NCI-H345 (cell line): Measurements from ENCODE around the gene PUM2.
A peak's percentile ranks its signal among the peaks of the same experiment; 100 is the strongest.

ENCODE experiments used
- DNase-seq: peaks from one replicate; lab custom pipeline; 2025; lab: John Stamatoyannopoulos, UW

PUM2 gene

DNA sequence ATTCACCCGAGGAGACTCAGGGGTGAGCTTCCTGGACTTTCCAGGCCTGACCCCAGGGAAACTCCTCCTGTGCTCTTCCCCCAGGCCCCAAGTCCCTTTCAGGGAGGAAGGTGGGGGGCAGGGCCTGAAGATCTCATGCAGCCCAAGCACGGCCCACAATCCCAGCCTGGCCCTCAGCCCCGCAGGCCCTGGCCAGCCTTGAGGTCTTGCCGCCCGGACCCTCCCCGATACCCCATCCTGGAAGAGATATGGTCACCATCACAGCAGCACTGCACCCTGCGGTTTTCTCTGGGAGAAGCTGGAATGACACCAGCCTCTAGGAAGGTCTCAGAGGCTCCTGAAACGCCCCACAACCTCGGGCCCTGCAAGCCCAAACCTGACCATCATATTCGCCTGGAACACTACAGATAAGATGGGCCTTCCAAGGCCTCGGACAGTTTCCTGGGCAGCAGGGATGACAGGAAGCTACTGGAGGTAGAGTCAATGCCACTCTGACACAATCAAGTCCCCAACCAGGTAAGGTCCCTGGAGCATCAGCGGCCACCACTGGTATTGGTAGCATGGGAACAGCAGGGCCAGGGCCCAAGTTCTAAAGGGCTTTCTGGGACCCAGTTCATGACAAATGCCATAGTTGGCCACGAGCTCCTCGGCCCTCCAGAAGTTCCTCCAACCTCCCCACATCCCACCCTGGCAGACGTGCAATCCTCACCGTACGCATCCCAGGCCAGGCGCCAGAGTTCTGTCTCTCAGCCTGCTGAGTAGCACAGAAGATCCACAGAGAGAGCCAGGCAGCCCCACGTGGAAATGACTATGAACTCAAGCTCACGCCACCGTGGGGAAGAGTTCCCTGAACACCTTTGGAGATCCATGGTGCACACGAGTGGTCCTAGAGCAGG, 134.3 kb downstream of the PUM2 start:
- no peak for DNase-seq

DNA sequence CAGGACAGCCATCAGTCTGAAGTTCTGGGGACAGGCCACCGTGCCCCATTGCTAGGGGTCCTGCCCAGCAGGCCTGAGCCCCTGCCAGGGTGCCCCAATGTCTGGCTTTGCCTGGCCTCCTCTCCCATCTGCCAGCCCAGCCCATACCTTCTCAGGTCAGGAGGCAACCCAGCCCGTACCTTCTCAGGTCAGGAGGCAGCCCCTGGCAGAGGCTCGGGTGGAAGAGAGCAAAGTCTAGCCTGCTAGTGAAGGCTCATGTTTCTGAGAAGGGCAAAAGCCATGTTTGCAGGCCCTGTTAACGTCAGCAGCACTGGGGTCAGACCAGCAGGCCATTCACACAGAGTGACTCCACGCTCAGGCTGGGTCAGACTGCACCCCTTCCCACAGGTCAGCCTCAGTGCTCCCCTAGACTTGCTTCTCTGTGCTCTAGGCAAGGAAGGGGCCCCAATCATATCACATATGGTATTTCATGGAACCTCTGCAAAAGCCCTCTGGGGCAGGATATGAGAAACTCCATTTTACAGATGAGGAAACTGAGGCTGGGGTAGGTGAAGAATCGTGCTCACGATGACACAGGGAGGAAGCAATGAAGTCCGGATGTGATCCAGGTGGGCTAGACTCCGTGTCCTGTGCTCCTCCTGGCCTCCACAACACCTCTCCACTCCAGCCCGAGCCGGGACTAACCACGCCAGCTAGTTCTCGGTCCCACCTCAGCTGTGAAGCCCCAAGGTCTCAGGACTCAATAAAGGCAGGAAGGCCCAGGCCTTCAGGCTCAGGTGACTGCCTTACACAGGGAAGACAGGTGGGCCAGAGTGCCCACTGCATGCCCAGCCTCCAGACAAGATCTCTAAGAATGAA, 135.2 kb downstream of the PUM2 start:
- no peak for DNase-seq

DNA sequence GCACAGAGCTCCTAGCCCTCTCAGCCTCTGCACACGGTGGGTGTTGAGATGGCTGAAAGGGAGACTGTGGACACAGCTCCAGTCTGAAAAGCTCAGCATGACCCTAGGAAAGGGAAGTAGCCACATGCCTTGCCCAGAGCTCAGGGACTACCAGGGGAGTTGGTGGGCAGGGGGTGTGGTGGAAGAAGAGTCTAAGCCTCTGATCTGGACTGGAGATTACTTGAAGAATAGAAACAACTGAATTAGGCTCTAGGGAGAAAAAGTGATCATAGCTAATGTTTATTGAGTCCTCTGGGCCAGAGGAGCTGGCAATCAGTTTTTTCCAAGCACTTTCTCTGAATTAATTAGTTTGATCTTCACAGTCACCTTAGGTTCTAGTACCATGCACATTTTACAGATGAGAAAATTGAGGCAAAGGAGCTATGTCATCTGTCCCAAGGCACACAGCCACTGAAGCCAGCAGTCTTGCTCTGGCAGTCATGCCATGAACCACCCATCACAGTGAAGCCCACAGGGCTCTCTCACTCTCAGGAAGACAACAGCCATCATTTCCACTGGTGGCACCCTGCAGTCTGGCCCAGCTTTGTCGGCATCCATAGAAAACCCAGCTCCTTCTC, 136.0 kb downstream of the PUM2 start:
- DNase-seq = no peak

DNA sequence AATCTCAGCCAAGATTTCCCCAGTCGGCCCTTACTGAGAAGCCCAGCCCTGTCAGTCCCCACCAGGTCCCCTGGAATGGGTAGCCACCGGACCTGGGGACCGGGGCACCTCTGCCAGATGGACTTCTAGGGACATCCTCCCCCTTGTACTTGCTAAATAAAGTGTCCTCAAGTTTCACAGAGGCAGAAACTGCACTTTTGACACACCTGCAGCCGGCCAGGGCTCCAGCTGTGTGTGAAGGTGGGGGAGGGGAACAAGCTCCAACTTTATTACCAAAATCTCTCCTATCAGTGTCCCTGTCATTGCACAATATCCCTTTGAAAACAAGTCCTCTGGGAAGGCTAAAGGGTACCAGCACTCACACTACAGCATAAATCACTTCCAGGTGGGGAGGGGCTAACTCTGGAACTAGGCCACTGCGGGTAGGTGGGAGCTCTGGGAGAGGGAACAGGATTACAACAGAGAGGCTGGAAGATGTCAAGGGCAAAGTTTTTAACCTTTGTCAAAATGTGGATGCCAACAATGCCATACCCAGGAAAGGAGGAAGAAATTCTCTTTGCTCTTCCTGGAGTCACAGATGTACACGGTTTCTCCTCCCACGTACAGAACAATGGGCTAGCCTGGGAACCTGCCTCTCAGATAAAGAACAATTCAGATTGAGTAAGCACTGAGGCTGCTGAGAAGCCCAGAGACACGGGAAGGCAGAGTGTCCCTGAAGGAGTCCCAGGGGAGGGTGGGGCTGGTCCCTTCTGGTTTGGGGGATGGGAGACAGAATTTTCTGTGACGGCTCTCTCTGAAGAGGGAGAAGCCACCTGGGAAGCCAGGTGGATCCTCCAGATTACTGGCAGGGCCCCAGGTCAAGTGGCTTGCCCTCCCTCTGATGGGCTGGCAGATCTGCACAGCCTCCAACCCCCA, 136.7 kb downstream of the PUM2 start:
- DNase-seq = peak; percentile 85

DNA sequence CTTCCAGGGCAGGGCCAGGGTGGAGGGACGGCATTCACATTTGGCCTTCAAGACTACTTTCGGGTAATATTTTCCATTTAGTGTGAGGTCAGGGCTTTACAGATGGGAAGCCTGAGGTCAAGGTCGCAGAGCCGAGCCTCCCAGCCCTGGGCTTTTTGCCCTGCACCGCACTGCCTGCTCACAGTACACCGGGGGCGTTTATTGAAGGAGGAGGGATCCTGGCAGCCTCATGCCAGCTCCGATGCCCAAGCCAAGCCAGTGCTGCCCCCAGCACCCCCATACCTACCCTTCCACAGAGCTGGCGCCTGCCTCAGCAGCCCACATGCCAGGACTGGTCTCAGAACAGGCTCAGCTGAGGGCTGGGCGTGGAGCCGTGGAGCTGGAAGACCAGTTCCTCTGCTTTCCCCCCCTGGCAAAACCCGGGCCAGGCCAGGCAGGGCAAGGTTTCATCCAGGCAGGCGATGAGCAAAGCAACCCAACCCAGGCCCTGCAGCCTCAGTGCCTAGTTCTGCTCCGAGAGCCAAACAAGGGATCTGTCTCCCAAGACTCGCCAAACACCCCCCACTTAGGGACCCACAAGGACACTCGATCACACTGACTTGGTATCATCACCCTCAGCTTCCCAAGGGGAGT, 137.7 kb downstream of the PUM2 start:
- no peak for DNase-seq

DNA sequence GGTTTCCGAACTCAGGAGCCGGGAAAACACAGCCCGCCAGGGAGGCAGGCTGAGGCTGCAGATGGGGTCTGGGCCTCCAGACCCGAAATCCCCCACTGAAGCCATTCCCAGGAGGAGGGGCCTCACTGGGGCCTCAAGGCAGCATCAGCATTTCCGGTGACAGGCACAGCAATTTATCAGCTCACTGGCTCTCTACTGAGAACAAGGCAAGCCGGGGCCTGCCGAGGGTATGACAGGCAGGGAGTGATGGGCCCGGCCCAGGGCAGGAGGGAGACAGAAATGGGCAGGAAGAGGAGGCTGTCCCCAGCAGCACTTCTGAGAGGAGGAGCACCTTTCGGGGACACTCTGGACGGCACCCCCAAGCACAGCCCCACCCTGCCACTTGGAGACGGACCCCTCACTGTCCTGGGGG, 138.2 kb downstream of the PUM2 start:
- DNase-seq = no peak

DNA sequence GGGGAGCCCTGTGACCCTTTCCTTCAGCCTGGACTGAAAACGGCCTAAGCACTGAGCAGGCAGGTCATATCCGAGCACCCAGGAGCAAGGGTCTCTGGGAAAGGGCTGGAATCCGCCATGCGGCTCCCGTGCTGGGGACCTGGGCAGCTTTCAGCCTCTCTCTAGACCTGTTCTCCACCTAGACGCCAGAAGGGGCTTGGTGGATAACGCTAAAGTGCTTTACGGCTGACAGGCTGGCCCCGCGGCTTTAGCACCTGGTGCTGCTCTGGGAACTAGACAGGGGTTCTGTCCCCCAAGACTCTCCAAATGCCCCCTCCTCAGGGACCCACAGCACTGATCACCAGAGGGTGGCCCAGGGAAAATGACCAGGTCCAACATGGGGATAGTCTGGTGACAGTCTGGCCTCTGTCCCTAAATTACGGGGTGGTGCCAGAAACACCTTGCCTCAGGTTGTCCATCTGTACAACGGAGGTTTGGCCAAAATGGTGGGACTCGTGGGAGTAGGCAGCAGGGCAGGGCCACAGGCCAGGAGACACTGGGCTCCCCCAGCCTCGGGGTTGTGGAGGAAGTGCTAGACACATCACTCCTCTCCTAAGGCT, 138.7 kb downstream of the PUM2 start:
- DNase-seq = no peak

DNA sequence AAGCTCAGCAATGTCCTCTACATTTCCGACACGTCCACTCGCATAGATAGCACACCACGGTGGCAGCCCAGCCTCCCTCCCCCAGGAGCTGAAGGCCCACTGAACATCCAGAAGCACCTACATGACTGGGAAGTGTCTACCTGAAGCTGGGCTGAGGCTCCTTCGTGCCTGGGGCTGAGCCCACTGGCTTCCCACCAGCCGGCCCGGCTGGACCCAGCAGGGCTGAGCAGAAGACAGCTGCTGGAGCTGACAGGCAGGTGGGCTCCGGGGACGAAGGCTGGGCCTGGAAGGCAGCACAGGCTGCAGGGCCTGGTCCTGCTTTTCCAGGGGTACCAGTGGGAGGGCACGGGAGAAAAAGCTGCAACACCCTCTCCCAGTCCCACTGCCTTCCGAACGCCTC, 139.2 kb downstream of the PUM2 start:
- no peak for DNase-seq

DNA sequence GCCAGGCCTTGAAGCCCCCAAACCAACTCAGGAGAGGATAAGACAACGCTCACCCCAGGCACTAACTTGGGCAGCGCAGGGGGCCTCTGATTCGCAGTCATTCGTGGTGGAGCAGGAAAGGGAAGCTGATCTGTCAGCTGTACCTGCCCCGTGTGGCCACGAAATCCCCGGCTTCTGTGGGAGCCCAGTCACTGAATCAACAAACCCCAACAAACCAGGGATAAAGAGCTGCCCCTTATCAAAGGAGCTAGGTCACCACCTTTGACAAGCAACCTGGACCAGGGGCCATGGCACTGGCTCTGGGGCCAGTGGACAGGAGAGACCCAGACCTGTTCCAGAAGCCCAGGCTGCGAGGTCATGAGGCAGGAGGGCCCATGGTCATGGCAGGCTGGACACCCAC, 140.2 kb downstream of the PUM2 start:
- no peak for DNase-seq

DNA sequence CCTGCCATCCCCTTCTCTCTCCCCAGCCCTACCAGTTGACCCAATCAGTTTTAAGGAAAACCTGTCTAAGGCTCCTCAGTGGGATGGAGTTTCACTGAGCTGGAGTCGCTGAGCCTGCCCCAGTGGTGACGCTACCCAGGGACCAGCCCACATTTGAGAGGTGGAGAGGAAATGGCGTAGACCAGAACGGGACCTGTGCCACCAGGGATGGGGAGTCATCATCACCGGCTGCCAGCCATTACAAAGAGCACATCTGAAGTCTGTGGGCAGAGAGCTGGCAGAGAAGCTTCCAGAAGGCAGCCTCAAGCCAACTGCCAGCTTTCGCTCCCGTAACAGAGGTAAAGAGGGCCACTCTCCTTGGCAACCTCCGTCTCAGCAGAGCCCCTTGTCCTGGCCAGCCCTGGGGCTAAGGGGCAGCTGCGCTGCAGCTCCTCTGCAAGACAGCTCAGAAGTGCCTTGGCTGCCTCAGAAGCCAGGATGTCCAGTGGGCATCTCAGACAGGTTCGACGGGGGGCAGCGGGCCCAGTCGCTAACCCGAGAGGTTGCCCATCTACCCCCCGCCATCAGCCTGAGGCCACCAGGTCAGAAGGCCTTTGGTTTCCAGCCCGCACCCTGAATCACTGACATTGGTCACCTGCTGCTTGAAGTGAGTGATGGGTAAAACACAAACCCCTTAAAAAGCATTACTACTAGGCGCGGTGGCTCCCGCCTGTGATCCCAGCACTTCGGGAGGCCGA, 141.1 kb downstream of the PUM2 start:
- DNase-seq = no peak

DNA sequence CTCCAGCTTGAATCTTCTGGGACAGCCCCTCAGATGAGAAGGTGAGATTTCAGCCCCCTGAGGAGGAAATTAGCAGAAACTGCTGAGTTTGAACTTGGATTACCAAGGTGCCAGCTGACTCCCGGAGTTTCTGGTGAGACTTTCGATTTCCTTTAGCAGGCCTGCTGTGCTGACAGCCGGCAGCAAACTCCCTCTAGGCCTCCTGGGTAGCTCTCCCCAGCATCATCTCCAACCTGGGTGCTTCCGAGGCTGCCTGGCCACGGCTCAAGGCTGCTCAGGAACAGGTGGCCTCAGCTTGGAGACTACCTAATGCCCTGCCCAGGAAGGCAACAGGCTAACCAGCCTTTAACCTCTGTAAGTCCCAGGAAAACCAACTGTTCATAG, 142.2 kb downstream of the PUM2 start:
- DNase-seq = no peak

DNA sequence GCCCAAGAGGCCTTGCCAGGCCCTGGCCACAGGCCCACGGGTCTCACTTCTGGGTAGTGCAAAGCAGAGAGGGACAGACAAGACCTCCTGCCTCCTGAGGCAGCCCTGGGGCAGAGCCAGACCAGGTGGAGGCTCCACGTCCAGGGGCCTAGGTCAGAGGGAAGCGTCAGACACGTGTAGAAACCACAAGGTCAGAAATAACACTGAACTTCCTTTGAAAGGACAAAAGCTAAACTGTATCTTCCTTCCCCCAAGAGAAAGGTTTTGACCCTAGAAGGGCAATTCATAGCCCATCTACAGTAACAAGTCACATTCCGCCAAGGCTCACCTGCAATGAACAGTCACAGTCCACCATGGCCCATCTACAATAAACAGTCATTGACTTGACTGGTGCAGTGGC, 143.6 kb downstream of the PUM2 start:
- DNase-seq = no peak

DNA sequence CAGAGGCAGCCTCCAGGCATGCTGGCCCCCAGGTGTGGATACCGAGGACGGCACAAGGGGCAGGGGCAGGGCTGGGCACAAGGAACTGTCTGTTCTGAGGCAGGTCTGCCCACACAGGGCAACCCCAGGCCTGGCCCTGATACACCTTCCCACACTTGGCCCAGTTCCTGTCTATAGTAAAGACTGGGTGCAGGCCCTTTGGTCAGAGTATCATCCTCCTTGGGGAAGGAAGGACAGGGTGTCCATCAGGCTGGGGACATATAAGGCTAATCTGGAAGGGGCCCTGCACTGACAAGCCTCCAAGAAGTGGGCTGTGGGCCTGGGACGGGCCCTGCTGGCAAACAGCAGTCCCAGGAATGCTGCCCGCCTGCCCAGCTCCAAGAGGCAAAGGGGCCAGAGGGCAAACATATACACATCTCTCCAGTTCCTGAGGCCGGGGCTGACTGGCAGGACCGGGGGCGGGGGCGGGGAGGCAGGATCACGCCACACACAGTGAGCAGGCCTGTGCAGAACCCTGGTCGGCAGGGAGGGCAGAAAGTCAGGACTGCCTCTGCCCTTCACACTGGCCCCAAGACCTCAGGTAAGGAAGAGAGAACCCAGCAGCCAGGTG, 144.6 kb downstream of the PUM2 start:
- DNase-seq = no peak

DNA sequence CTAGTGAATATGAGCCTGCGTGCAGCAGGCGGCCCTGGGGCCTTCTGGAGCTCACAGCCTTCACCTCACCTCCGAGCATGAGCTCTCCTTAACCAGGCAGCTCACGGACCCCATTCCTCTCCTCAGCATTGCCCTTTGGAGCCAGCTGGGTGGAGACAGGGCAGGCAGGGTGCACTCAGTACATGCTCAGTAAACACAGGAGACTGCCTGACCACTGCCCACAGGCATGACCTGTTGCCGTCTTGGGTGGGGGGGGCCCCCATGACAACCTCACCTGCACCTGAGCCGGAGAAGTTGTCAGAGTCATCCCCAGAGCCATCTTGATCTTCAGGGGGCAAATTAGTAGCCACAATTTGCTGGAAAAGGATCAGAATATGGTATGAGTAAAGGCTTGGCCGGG, 145.6 kb downstream of the PUM2 start:
- DNase-seq = no peak

DNA sequence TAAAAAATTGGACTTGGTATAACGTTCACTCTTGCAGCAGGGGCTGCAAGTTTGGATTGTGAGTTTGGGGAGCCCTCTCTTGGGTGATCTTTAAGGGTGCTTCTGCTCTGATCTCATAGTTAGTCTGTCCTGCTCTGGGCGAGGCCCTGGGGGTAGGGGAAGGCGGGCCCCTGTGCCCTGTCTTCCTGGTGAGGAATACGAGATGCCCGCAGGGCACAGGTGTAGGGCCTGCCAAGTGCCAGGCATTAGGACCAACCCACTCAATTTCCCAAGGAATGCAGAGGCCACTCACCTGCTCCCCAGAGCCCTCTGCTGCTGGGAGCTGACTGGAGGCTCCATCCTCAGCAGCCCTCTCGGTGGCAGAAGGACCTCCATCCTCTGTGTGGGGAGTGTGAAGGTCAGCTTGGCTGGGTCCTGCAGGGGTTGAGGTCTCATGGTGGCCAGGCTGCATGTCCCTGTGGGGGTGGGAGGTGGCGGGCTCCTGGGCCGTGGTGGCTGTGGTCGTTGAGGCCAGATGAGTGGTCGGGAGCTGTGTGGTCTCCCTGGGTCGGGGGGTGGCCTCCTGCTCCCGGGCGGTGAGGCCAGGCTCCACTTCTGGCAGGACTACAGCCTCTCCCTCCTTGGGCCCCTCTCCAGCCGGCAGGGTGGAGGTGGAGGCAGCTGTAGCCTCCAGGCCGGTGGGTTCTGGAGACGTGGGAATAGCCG, 147.0 kb downstream of the PUM2 start:
- no peak for DNase-seq

DNA sequence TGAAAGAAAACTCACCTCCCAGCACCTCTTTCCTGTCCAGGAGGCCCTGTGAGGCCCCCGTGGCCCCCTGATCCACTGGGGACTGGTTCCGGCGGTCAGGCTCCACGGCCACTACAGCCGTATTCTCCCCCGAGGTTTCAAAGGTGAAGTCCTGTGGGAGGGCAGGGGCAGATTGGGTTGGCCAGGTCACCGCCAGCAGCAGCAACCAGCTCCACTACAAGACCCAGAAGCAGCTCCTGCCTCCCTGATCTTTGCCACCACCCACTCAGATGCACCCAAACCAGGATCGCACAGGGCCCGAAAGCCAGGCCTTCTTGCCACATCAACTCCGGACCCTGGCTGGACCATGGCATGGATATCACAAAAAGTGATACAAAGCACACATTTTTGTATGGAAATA, 147.6 kb downstream of the PUM2 start:
- DNase-seq = no peak

DNA sequence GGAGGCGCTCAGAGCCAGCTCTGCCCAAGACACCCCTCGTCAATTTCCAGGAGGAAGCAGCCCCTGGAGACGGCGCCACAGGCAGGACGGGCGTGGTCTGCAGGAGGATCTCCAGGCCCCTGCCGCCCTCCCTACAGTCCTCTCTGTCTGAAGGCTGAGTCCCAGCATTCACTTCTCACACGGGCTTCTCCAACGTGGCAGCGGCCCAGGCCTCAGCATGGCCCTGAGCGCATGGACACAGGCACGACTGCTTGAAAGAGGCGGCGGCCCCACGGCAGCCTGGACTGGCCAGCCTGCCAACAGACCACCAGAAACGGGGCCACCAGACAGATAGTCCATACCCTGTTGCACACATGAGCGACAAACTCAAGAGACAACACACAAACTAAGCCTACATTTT, 149.0 kb downstream of the PUM2 start:
- no peak for DNase-seq

DNA sequence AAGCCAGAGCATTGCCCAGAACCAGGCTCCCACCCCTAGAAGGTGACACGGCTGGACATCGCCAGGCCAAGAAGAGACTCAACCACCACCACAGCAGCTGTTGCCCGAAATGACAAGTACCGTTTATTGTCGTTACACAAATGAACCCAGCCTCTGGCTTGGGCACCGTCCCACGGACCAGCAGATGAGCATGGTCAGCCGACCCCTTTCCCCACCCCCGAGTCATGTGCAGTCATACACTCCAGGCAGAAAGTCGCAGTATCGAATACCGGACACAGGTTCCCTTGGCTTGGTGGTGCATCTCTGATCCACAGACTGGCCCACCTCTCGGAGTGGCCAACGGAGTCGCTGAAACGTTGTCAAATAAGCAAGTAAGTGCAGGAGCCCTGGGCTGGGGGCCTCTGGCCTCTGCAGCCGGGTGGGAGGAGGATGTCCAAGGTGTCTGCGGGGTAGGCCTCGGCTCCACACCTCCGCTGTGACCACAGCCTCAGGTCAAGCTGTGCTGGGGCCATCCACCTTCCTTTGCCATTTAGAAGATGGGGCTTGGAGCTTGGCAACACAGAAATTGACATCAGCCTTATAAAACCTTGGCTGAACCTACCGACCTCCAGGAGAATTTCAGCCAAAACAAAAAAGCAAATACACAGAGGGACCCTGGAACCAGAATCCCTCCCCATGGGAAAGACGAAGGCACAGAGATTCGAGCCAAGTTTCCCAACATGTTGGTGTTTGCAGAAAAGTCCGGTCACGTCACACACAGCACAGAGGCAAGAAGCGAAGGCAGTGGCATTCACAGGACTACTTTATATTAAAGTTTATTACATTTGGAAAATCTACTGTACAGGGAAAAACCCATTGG, 149.7 kb downstream of the PUM2 start:
- DNase-seq = no peak
